Stimulated activated naive CD4-positive, alpha-beta T cell treated with Interleukin-2 at 50 U/mL for 16 hours (primary cell): ENCODE measurements around the gene PTGFRN.

Experiments used
- DNase-seq: peaks from one replicate; lab custom pipeline; 2025; lab: John Stamatoyannopoulos, UW

Gene PTGFRN

GRCh38 chr1:117001254-117001927 lies 91.7 kb downstream of the PTGFRN start, which contains the start of gene CD101:
Gene CD101, plus strand, starts transcription at chr1:117001760. Its CDS starts 58 bp downstream, at chr1:117001818.
- DNase-seq = peak; percentile 19

- DNase-seq = no peak
These were observed 93.6 kb downstream of the PTGFRN start for GRCh38 chr1:117003223-117003875.

DNA sequence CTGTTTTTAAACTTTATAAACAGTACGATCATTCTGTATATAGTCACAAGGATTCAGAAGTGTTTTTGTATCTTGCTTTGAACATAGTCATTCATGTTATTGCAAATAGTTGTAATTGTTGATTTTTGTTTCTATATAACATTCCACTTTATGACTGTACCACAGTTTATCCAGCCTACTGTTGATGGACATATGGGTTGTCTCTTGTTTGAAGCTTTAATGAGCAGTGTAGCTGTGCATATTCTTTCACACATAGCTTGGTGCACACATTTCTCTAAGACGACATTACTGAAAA lies 98.0 kb downstream of the PTGFRN start:
- no peak for DNase-seq

GRCh38 chr1:117008656-117009055 lies 98.9 kb downstream of the PTGFRN start:
- no peak for DNase-seq

GRCh38 chr1:117009132-117009531 lies 99.4 kb downstream of the PTGFRN start:
- no peak for DNase-seq

DNA sequence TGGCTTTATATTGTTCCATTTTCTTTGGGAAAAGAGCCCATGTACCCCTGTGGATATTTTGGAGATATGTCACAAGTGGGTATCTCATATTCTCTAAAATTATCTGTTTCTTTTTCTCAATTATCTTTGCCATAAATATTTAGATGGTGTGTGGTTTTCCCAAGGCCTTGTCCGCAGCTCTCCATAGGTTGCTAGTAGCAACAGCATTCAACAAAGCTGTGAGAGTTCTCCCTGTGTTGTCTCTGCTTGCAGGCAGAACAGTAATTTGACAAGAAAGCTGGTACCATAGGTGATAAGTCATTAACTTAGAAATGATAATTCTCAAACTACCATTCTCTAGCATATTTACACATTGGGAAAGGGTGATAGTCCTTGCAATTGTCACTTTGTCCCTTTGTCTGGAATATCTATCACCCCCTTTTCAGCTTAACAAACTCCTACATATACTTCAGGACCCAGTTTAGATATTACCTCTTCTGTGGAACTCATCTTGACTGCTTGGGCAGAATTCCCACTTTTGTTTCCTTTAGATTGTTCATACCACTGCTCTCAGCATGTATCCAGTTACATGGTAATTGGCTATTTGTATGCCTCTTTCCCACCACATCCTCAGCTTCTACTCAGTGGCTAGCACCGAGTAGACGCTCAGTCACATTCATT lies 100.7 kb downstream of the PTGFRN start:
- no peak for DNase-seq

GRCh38 chr1:117011334-117011733 lies 101.6 kb downstream of the PTGFRN start:
- DNase-seq = no peak

DNA sequence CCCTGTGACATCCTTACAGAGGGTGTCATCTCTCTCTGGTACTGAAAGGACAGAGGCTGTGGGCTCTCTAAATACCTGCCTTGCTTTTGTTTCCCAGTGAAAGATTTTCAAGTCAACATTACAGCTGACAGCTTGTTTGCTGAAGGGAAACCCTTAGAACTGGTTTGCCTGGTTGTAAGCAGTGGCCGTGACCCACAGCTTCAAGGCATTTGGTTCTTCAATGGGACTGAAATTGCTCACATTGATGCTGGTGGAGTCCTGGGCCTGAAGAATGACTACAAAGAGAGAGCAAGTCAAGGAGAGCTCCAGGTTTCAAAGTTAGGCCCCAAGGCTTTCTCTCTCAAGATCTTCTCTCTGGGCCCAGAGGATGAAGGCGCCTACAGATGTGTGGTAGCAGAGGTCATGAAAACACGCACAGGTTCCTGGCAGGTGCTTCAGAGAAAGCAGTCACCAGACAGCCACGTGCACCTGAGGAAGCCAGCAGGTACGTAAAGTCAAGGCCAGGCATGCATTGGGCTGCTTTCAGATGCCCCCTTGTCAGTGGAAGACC lies 103.7 kb downstream of the PTGFRN start:
- no peak for DNase-seq

DNA sequence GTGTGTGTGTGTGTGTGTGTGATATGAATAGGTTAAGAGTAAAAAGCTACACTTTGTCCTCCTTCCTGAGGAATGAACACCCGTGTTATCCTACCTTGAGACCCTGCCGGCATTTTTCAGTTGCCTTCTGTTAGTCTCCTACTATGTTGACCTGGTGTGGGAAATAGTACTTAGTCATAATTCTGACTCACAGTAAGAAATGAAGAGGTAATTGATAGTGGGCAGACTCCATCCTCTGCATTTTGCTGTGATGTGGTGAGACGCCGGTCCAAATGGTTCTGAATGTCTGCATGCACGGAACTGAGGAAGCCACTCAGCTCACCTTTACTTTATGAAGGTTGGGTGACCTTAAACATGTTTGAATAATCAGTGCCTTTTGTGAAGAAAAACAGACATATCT lies 104.5 kb downstream of the PTGFRN start:
- peak; percentile 8 for DNase-seq

- no peak for DNase-seq
These were observed 106.0 kb downstream of the PTGFRN start for GRCh38 chr1:117015724-117016123.

DNA sequence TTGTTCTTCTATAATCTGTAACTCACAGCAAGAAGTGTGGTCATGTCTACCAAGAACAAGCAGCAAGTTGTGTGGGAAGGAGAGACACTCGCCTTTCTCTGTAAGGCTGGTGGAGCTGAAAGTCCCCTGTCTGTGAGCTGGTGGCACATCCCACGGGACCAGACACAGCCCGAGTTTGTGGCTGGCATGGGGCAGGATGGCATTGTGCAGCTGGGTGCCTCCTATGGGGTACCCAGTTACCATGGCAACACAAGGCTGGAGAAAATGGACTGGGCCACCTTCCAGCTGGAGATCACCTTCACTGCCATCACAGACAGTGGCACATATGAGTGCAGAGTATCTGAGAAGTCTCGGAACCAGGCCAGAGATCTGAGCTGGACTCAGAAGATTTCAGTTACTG lies 107.3 kb downstream of the PTGFRN start:
- peak; percentile 3 for DNase-seq

DNA sequence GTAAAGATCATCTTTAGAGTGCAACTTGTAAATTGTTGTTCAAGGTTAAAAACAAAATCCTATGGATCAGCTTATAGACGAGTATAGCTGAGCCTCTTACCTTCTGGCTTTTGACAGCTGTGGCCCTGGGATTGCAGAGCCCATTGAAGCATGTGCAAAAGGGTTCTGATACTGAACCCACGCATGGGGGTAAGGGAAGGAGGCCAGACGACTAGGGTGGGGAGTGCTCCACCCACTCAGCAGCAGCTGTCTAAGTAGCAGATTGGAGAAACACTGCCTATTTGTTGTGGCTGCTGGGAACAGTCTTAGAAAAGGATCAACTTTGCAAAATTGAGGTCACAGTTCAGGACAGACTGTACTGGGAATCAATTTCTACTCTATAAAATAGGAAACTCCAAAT lies 107.9 kb downstream of the PTGFRN start:
- DNase-seq = no peak

DNA sequence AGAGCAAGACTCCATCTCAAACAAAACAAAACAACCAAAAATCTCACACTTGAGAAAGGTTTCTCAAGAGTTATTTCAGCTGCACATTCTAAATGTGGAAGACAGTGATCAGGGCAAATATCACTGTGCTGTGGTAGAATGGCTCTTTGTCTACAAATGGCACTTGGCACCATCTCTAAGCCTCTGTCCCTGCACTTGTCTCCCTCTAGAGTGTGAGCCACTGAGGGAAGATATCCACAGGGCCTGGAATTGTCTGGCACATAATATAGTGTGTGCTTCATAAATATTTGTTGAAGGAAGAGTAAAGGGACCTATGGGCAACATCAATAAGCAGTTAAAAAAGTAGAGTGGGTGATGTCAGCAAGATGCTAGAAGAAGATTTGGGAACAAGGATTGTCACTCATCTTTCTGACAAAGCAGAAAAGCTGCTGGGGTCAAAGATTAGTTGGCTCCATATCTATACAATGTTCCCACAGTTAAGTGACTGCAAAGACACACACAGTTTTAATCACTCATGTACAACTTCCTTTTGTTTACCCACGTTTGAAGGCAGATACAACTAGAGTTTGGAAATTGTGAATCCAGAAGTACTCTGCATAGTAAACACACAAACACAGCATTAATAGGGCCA lies 110.9 kb downstream of the PTGFRN start:
- no peak for DNase-seq

DNA sequence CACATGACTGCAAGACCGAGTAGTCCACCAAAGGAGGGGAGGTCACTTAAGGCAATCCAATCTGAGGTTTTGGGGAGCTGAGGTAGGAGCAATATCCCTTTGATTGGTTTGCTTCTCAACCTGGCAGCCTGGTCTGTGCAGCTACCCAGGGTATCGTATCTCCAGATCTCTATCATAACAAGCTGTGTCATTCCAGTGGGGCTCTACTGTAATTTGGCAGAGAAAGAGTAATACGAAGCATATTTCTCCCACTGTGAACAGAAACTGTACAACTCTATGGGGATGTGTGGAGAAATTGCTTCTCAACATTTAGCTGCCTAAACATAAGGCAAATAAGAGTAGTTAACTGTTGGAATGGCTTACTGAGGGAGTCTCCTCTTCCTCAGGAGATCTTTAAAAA lies 112.4 kb downstream of the PTGFRN start:
- DNase-seq = no peak

DNA sequence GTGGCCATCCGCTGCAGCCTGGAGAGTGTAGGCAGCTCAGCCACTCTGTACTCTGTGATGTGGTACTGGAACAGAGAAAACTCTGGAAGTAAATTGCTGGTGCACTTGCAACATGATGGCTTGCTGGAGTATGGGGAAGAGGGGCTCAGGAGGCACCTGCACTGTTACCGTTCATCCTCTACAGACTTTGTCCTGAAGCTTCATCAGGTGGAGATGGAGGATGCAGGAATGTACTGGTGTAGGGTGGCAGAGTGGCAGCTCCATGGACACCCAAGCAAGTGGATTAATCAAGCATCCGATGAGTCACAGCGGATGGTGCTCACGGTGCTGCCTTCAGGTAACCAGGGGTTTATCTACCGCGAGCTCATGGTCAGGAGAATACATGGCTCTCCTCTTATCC lies 115.9 kb downstream of the PTGFRN start:
- no peak for DNase-seq

DNA sequence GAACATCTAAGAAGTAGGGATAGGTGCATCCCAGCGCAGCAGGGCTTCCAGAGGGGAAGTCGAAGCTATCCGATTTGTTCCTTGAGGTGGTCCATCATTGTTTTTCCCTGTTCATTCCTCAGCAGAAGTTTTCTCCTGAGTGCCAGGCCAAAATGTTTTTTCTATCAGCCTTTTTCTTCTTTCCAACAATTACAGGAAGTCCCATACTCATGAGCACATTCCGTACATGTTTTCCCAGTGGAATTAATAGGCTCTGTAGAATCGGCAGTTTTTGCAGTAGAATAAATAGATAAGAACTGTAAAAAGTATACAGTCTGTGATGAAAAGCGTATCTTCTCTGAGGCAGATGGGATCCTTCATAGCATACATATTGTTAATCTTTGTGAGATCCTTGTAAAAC lies 116.6 kb downstream of the PTGFRN start:
- no peak for DNase-seq

DNA sequence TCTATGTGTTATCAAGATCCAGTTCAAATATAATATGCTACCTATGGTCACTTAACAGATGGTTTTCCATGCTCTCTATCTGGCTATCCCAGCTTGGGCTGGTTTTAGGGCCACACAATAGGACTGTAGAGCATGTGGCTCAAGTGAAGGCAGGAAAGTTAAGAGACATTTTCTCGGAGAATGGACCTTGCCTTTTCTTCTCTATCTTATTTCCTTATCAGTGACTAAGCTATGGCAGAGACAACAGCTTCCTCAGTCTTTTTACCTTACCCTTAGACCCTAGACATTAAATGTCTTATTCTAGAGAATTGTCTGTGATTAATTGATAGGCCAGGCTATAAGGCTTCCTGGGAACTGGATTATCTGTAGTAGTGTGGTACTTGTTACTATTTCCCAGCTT lies 120.0 kb downstream of the PTGFRN start:
- no peak for DNase-seq

DNA sequence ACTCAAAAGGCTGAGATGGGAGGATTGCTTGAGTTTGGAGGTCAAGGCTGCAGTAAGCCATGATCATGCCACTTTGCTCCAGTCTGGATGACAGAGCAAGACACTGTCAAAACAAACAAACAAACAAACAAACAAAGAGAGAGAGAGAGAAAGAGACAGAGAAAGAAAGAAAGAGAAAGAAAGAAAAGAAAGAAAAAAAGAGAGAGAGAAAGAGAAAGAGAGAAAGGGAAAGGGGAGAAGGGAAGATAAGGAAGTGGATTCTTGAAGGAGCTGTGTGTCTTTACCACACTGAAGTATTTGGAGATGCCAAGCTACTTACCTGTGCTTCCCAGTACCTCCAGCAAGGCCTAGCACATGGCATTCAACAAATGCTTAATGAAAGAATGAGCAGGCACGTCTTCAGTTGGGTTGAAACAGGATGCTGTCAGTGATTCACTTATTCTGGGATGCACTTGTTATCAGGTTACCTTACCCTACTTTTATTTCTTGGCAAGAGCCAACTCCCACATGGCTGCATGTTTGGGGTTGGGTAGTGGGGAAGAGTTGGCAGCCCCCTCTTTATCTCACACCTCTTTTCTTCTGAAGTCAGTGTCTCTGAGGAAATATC lies 120.7 kb downstream of the PTGFRN start:
- no peak for DNase-seq

DNA sequence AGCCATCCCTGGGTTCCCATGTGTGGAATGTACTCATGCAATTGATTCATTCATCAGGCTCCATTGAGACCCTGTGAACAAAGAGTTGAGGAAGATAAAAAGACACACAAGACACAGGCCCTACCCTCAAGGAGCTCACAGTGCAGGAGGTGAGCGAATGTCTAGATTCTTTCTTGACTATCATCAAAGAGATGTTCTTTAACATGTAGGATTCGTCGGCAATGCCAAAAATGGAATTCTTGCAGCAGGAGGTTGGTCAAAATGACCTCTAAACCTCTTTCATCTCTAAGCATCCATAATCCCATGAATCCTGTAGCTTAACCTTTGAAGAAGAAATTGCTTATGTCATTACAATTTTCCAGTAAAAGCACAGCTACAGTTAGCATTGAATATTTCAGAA lies 122.5 kb downstream of the PTGFRN start:
- no peak for DNase-seq

DNA sequence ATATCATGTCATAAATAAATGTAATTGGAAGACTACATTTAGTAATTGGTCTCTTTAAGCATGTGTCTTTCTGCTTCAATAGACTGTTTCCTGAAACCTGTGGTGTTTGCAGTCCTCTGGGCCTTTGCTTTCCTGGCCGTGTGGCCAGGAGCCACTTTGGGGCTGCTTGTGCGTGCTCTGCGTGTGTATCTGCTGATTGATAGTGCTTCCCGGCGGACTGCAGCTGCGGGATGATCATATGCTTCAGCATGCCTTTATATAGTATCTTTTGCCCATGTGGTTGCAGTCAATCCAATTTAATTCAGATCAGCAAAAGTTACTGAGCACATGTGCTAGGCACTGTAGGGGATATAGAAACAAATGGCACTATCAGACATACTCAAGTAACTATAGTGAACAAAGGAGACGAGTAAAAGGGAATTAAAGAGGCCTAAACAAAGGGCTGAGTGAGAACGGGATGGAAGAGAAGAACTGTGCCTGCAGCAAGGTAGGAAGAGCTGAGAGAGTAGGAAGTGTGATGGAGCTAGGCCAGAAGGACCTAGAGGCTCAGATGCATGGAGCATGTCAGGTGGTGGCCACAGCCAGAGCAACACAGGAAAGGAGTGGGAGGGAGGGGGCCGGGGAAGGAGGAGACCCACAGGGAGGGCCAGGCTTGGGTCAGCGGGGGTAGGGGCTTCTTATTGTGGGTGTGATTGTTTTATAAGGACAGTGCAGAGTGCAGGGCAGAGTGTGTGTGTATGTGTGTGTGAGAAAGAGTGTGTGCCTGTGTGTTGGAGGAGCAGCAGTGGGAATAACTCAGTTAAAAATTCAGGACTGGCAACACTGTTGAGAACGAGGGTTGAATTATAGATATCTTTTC lies 123.2 kb downstream of the PTGFRN start:
- DNase-seq = no peak

DNA sequence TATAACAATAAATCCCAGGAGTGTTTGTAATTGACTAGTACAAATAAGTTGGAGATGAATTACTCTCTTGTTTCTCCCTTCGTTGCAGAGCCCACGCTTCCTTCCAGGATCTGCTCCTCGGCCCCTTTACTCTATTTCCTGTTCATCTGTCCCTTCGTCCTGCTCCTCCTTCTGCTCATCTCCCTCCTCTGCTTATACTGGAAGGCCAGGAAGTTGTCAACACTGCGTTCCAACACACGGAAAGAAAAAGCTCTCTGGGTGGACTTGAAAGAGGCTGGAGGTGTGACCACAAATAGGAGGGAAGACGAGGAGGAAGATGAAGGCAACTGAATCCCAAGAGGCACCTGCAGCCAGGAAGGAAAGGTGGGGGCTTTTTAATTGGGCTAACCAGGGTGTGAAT lies 124.1 kb downstream of the PTGFRN start:
- no peak for DNase-seq
